K562 (cell line): Measurements from ENCODE around the gene VKORC1. TPM values are rescaled to one million over a fixed set of nuclear protein-coding genes. Genes with fewer than 3 reads are reported as not detected.

Experiments
- CBFB ChIP-seq: sonication (generic); formaldehyde crosslinking; IDR thresholded peaks from 2 replicates; pipeline ENCODE4 v1.4.0; 2020; ENCODE audit warnings: mild to moderate bottlenecking, missing genetic modification reagents
- CBX3 ChIP-seq, 2 experiments: IDR thresholded peaks; 1 replicate in 1 of 2; 2 replicates in 1 of 2; pipeline ENCODE4 v1.6.1; 2012; ENCODE audit warnings: inconsistent platforms in 2 of 2, low read length in 2 of 2, borderline replicate concordance in 1 of 2, control low read depth in 1 of 2
- CEBPG ChIP-seq, 3 experiments: fragments of 200-800 bp in 1 of 3; sonication (Bioruptor generic) in 1 of 3; sonication (generic) in 1 of 3; formaldehyde crosslinking in 1 of 3; IDR thresholded peaks in 2 of 3; conservative IDR thresholded peaks in 1 of 3; 2 replicates each; pipeline versions ENCODE4 v1.6.1 to v1.8.0; 2016 to 2022; ENCODE audit warnings: missing compliant biosample characterization in 2 of 3, missing genetic modification characterization in 2 of 3, mild to moderate bottlenecking in 1 of 3, missing genetic modification reagents in 1 of 3
- EGR1 ChIP-seq: fragments of 450-650 bp; conservative IDR thresholded peaks from 2 replicates; pipeline ENCODE4 v1.6.1; 2017; ENCODE audit warnings: mild to moderate bottlenecking
- FOXA1 ChIP-seq: fragments of 450-650 bp; IDR thresholded peaks from 2 replicates; pipeline ENCODE4 v1.6.1; 2016; ENCODE audit warnings: mild to moderate bottlenecking, borderline replicate concordance
- FOXP4 ChIP-seq: sonication (generic); formaldehyde crosslinking; IDR thresholded peaks from 2 replicates; pipeline ENCODE4 v1.8.0; 2022; ENCODE audit warnings: mild to moderate bottlenecking, missing genetic modification reagents, borderline replicate concordance
- HBP1 ChIP-seq: fragments of 450-650 bp; formaldehyde crosslinking; IDR thresholded peaks from 2 replicates; pipeline ENCODE4 v1.4.0; 2022; ENCODE audit warnings: missing genetic modification characterization
- HES1 ChIP-seq: fragments of 450-650 bp; IDR thresholded peaks from 2 replicates; pipeline ENCODE4 v1.6.1; 2016; ENCODE audit warnings: low read depth, mild to moderate bottlenecking, moderate library complexity
- RBM39 ChIP-seq: fragments of 200-400 bp; formaldehyde crosslinking; optimal IDR thresholded peaks from 2 replicates; pipeline ENCODE3; 2018; ENCODE audit warnings: low read depth, low read length
- SMAD2 ChIP-seq: fragments of 150-350 bp; IDR thresholded peaks from 2 replicates; pipeline ENCODE4 v1.6.1; 2014; ENCODE audit warnings: low read depth, mild to moderate bottlenecking, low read length
- SMARCA4 ChIP-seq: fragments of 450-650 bp; IDR thresholded peaks from 2 replicates; pipeline ENCODE4 v1.6.1; 2016
- TGIF2 ChIP-seq: sonication (generic); formaldehyde crosslinking; IDR thresholded peaks from 2 replicates; pipeline ENCODE4 v1.8.1; 2022; ENCODE audit warnings: mild to moderate bottlenecking, missing genetic modification reagents, moderate library complexity
- THRA ChIP-seq: fragments of 450-650 bp; IDR thresholded peaks from 2 replicates; pipeline ENCODE4 v1.6.1; 2017; ENCODE audit warnings: mild to moderate bottlenecking, moderate library complexity
- ZBTB12 ChIP-seq: fragments of 250-450 bp; sonication (Bioruptor Pico); IDR thresholded peaks from 2 replicates; pipeline ENCODE4 v1.4.0; 2020
- ZBTB33 ChIP-seq: sonication (generic); formaldehyde crosslinking; IDR thresholded peaks from 2 replicates; pipeline ENCODE4 v1.8.1; 2023; ENCODE audit warnings: mild to moderate bottlenecking, missing genetic modification reagents
- ZNF121 ChIP-seq: sonication (generic); formaldehyde crosslinking; conservative IDR thresholded peaks from 2 replicates; pipeline ENCODE4 v1.8.0; 2022; ENCODE audit warnings: missing genetic modification reagents
- ZNF274 ChIP-seq: IDR thresholded peaks from 2 replicates; pipeline ENCODE4 v1.6.1; 2011; ENCODE audit warnings: low read depth, mild to moderate bottlenecking, low read length, moderate library complexity, borderline replicate concordance
- ZNF644 ChIP-seq: fragments of 200-800 bp; sonication (Bioruptor generic); IDR thresholded peaks from 2 replicates; pipeline ENCODE4 v1.6.1; 2016; ENCODE audit warnings: low read depth, missing genetic modification characterization, missing compliant biosample characterization
- polyA plus RNA-seq, 8 experiments: library from polyadenylated mRNA; depleted of rRNA in 4 of 8; stranded (reverse) in 5 of 8; unstranded in 3 of 8; fragments of >200 nt; fragmentation: Nextera tagmentation in 2 of 8; fragmentation: Illumina TruSeq in 1 of 8; extraction: Ambion mirVana in 2 of 8; extraction: Trizol in 1 of 8; gene quantifications; 2 replicates each; pipeline versions ENCODE4 v1.2.1 to v1.2.3, GENCODE V29; 2011 to 2014; ENCODE audit warnings: inconsistent platforms in 1 of 8, missing spikeins in 1 of 8
- total RNA-seq, 7 experiments: library from RNA; depleted of rRNA in 6 of 7; stranded (reverse); fragments of >200 nt in 6 of 7; fragmentation: Illumina TruSeq in 2 of 7; extraction: Trizol in 2 of 7; gene quantifications; 2 replicates each; pipeline versions ENCODE4 v1.2.1 to v1.2.3, GENCODE V29; 2011 to 2021; ENCODE audit warnings: low replicate concordance in 1 of 7

VKORC1 gene
- total and polyA plus RNA-seq, 9 of the 15 experiments (the other 6 are each of a cell fraction or from before 2014, with no cell fraction given), result 30.0 to 119 (median 62.1) TPM

- TF ChIP-seq ZNF274 (no peak), THRA (no peak), ZNF644 (tag) (no peak), CBFB (CRISPR knock-in tag) (no peak), FOXA1 (no peak), EGR1 (peak; percentile 70), CBX3 (IDR thresholded peaks at IDR 0.05; ENCODE audit: borderline replicate concordance in 1 of 2, low read length in 2 of 2) (peak in 1 of 2 experiments; percentile 48; a peak in 1 of 3 replicates), HBP1 (no peak), SMARCA4 (no peak), ZBTB33 (CRISPR knock-in tag) (peak; percentile 95), TGIF2 (CRISPR knock-in tag) (no peak), SMAD2 (no peak), FOXP4 (CRISPR knock-in tag) (no peak), CEBPG (CRISPR knock-in tag; IDR thresholded peaks at IDR 0.05) (no peak), CEBPG (tag; conservative IDR thresholded peaks at IDR 0.05 in 1 of 2, IDR thresholded peaks at IDR 0.05 in 1 of 2) (no peak), ZNF121 (no peak), RBM39 (no peak), HES1 (no peak), ZBTB12 (no peak)
Observed at GRCh38 chr16:31142109-31143010, 47.8 kb upstream of the VKORC1 start (continued).
